Measurements from ENCODE around the gene FERMT3. TPM values are rescaled to one million over a fixed set of nuclear protein-coding genes. Genes with fewer than 3 reads are reported as not detected.

FERMT3 gene
- total RNA-seq, 1 experiment from 2014 or later = 10.6 TPM

DNA sequence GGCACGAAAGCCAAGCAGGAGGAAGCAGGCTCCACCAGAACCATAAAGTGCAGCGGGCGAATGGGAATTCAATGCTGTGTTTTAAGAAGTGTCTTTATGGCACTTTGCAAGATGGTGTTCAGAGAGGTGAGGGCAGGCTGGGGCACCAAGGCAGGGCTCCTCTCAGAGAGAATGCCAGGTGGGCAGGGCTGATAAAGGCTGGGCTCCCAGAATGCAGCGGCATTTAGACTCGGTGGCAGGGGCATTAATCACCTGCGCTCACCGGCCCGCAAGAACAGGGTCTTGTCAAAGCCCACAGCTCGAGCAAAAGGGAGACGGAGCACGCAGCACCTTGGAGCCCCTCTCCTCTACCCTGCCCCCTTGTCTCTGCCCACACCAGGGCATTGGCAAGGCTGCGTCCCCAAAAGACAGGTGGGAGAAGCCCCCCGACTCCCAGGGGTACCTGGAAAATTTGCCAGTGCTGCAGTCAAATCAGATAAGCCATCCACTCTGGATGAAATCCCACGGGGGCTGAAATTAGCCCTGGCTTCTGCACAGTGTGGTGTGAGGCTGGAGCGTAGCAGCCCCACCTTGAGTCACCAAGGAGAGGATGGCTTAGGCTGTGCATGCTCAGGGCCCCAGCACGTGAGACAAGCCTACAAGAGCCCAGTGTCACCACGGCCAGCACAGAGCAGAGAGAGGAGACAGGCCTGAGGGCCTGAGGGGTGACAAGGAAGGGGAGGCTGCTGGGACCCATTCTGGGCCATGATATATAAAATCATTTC is 48.7 kb upstream of the FERMT3 start:
- H2BK120ac ChIP-seq (ENCODE audit: low read depth, low read length, poor library complexity, severe bottlenecking) = no peak overlapping the region
- H3K23ac ChIP-seq (ENCODE audit: insufficient read length, low read depth, low read length) = no peak overlapping the region
- TF ChIP-seq, protein P1, sequence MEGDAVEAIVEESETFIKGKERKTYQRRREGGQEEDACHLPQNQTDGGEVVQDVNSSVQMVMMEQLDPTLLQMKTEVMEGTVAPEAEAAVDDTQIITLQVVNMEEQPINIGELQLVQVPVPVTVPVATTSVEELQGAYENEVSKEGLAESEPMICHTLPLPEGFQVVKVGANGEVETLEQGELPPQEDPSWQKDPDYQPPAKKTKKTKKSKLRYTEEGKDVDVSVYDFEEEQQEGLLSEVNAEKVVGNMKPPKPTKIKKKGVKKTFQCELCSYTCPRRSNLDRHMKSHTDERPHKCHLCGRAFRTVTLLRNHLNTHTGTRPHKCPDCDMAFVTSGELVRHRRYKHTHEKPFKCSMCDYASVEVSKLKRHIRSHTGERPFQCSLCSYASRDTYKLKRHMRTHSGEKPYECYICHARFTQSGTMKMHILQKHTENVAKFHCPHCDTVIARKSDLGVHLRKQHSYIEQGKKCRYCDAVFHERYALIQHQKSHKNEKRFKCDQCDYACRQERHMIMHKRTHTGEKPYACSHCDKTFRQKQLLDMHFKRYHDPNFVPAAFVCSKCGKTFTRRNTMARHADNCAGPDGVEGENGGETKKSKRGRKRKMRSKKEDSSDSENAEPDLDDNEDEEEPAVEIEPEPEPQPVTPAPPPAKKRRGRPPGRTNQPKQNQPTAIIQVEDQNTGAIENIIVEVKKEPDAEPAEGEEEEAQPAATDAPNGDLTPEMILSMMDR (conservative IDR thresholded peaks at IDR 0.05) = no peak
- peaks cover 1% of the 10 kb centered on the region; the same call in 1 of the 2 replicates for H3K27me3 ChIP-seq (ENCODE audit: insufficient read depth, low read length)
- H2AK5ac ChIP-seq (ENCODE audit: insufficient read length, low read length) = no peak overlapping the region
- Mint-ChIP-seq H3K9me3 (no peaks in the 10 kb centered on the region), H3K27me3 (ENCODE audit: low read depth) (peaks cover 1% of the 10 kb centered on the region; the same call in 1 of the 2 replicates), H3K4me1 (peaks cover 15 to 16% of the 10 kb centered on the region in 2 experiments), H3K27ac (0 out of 7 replicates have a peak overlapping the region, but pooled peaks of 1 of the 3 experiments have one; percentile 34), H3K36me3 (ENCODE audit: insufficient read depth in 1 of 3, low read depth in 3 of 3) (peaks cover 0 to 7% (median 5%) of the 10 kb centered on the region in 3 experiments; a peak in 3 of 7 replicates), H3K4me3 (no peak overlapping the region)
- no peak overlapping the region for H4K91ac ChIP-seq (ENCODE audit: insufficient read length, low read depth, low read length)
- DNase-seq = no peak
- no peak overlapping the region for H3K18ac ChIP-seq (ENCODE audit: insufficient read length, low read depth, low read length)
- no peaks in the 10 kb centered on the region for H3K79me2 ChIP-seq (ENCODE audit: insufficient read depth, low read length)
- no peak overlapping the region for H2BK15ac ChIP-seq (ENCODE audit: low read depth, low read length)
- no peak overlapping the region for H3K9ac ChIP-seq (ENCODE audit: extremely low read depth, insufficient read length, low read length)
- H3K56ac ChIP-seq (ENCODE audit: insufficient read length, low read depth, low read length) = no peak overlapping the region
- no peak overlapping the region for H2BK12ac ChIP-seq (ENCODE audit: insufficient read length, low read depth, low read length)
- WGBS (ENCODE audit: extremely low coverage, insufficient read length, low lambda C conversion rate) = no CpG with 5 or more reads among the region's 17 CpGs
- no peak overlapping the region for H2AFZ ChIP-seq (ENCODE audit: low read length)
- H2BK20ac ChIP-seq (ENCODE audit: low read depth, low read length, poor library complexity, severe bottlenecking) = no peak overlapping the region
- no peak overlapping the region for H2BK5ac ChIP-seq (ENCODE audit: insufficient read length, low read length)
- H3T11ph ChIP-seq (ENCODE audit: low read length) = no peak overlapping the region
- H4K8ac ChIP-seq (replicated peaks; ENCODE audit: insufficient read length, low read depth, low read length) = no peak overlapping the region
- H4K20me1 ChIP-seq (ENCODE audit: control insufficient read depth, insufficient read depth, insufficient read length) = no peaks in the 10 kb centered on the region
- H4K5ac ChIP-seq (ENCODE audit: insufficient read length, low read depth, low read length) = no peak overlapping the region
- H3K4ac ChIP-seq (ENCODE audit: low read depth, low read length) = no peak overlapping the region
- H3K23me2 ChIP-seq (ENCODE audit: insufficient read length, low read depth, low read length, poor library complexity, severe bottlenecking) = no peaks in the 10 kb centered on the region
- no peak overlapping the region for H3K4me2 ChIP-seq (ENCODE audit: insufficient read depth, insufficient read length, low read length)
- no peak overlapping the region for H3K14ac ChIP-seq (ENCODE audit: insufficient read depth, low read length)
- no peaks in the 10 kb centered on the region for H3K79me1 ChIP-seq (ENCODE audit: insufficient read depth, low read depth, low read length, poor library complexity, severe bottlenecking)
- no peaks in the 10 kb centered on the region for H3K9me3 ChIP-seq (ENCODE audit: control insufficient read depth, low read depth, low read length)
- H3K4me1 ChIP-seq (ENCODE audit: insufficient read depth, low read length) = peaks cover 2% of the 10 kb centered on the region
- H3K27ac ChIP-seq (ENCODE audit: insufficient read length, low read depth, low read length) = no peak overlapping the region
